Liver (tissue), 9 donors: ENCODE data around the gene KCNQ1. TPM values are rescaled to one million over a fixed set of nuclear protein-coding genes. Genes with fewer than 3 reads are reported as not detected.

Source experiments
- DNase-seq: peaks from one replicate; pipeline ENCODE4 v3.0.0-alpha.2; 2017; ENCODE audit warnings: low spot score
- H3K27ac ChIP-seq, 2 donors: one replicate each; pipeline ENCODE4 v1.7.0; 2013; ENCODE audit warnings: inconsistent platforms in 2 of 2, low read length in 2 of 2, control low read depth in 1 of 2, low read depth in 1 of 2, mild to moderate bottlenecking in 1 of 2
- H3K27me3 ChIP-seq, 4 donors: one replicate each; pipeline versions ENCODE4 v1.6.1 to v1.7.0; 2013; ENCODE audit warnings: low read length in 3 of 4, inconsistent platforms in 1 of 4, mild to moderate bottlenecking in 1 of 4, moderate library complexity in 1 of 4; ENCODE audit not compliant: control insufficient read depth in 4 of 4, insufficient read depth in 4 of 4
- H3K36me3 ChIP-seq, 4 donors: one replicate each; pipeline versions ENCODE4 v1.6.1 to v1.7.0; 2013; ENCODE audit warnings: low read length in 3 of 4, mild to moderate bottlenecking in 3 of 4, low read depth in 1 of 4, moderate library complexity in 1 of 4; ENCODE audit not compliant: control insufficient read depth in 4 of 4, insufficient read depth in 3 of 4
- H3K4me1 ChIP-seq, 4 donors: one replicate each; pipeline versions ENCODE4 v1.6.1 to v1.7.0; 2013; ENCODE audit warnings: low read length in 3 of 4, mild to moderate bottlenecking in 3 of 4, moderate library complexity in 1 of 4; ENCODE audit not compliant: control insufficient read depth in 4 of 4, insufficient read depth in 4 of 4
- H3K4me3 ChIP-seq, 3 donors: one replicate each; pipeline versions ENCODE4 v1.6.1 to v1.7.0; 2013; ENCODE audit warnings: low read length in 3 of 3, control low read depth in 1 of 3, low read depth in 1 of 3, mild to moderate bottlenecking in 1 of 3
- H3K9ac ChIP-seq, 2 donors: one replicate each; pipeline ENCODE4 v1.7.0; 2013; ENCODE audit warnings: low read length in 2 of 2, mild to moderate bottlenecking in 2 of 2, moderate library complexity in 2 of 2, control low read depth in 1 of 2, low read depth in 1 of 2
- H3K9me3 ChIP-seq, 4 donors: one replicate each; pipeline versions ENCODE4 v1.6.1 to v1.7.0; 2013; ENCODE audit warnings: low read length in 3 of 4; ENCODE audit not compliant: control insufficient read depth in 4 of 4
- FOXA1 ChIP-seq: IDR thresholded peaks from 2 replicates; pipeline ENCODE4 v1.6.1; 2016; ENCODE audit warnings: antibody characterized with exemption
- FOXA2 ChIP-seq: IDR thresholded peaks from 2 replicates; pipeline ENCODE4 v1.6.1; 2016; ENCODE audit warnings: antibody characterized with exemption
- GABPA ChIP-seq, 2 donors: IDR thresholded peaks in 1 of 2; conservative IDR thresholded peaks in 1 of 2; 2 replicates each; pipeline ENCODE4 v1.6.1; 2016; ENCODE audit warnings: antibody characterized with exemption in 2 of 2, mild to moderate bottlenecking in 1 of 2, moderate library complexity in 1 of 2
- HNF4A ChIP-seq, 2 donors: conservative IDR thresholded peaks; 2 replicates each; pipeline ENCODE4 v1.6.1; 2016; ENCODE audit warnings: antibody characterized with exemption in 2 of 2, mild to moderate bottlenecking in 2 of 2
- HNF4G ChIP-seq: IDR thresholded peaks from 2 replicates; pipeline ENCODE4 v1.6.1; 2016; ENCODE audit warnings: antibody characterized with exemption
- NR2F2 ChIP-seq: IDR thresholded peaks from 2 replicates; pipeline ENCODE4 v1.6.1; 2016; ENCODE audit warnings: antibody characterized with exemption
- RAD21 ChIP-seq, 2 donors: IDR thresholded peaks; 2 replicates each; pipeline ENCODE4 v1.6.1; 2016; ENCODE audit warnings: antibody characterized with exemption in 2 of 2, mild to moderate bottlenecking in 2 of 2
- TAF1 ChIP-seq: conservative IDR thresholded peaks from 2 replicates; pipeline ENCODE4 v1.6.1; 2016; ENCODE audit warnings: antibody characterized with exemption, mild to moderate bottlenecking
- WGBS: extraction: QIAGEN DNeasy Blood & Tissue Kit; methylation state at CpG from one replicate; pipeline ENCODE4 v1.1.7; 2013; 5-methylcytosine and 5-hydroxymethylcytosine counted together
- polyA plus RNA-seq, 2 donors: library from polyadenylated mRNA; stranded (reverse) in 1 of 2; unstranded in 1 of 2; fragments of 200-250 nt in 1 of 2; fragments of >200 nt in 1 of 2; fragmentation: Nextera tagmentation in 1 of 2; extraction: Ambion mirVana in 1 of 2; gene quantifications; one replicate each; pipeline versions ENCODE4 v1.2.1 to v1.2.3, GENCODE V29; 2013 to 2015
- total RNA-seq, 2 donors: library from RNA; depleted of rRNA; stranded (reverse); fragments of >200 nt; gene quantifications; one replicate each; pipeline ENCODE4 v1.2.3, GENCODE V29; 2014
- TF ChIP-seq, protein P1 (sequence below): IDR thresholded peaks from 2 replicates; pipeline ENCODE4 v1.6.1; 2016; ENCODE audit warnings: antibody characterized with exemption, mild to moderate bottlenecking
- TF ChIP-seq, protein P2 (sequence below): IDR thresholded peaks from 2 replicates; pipeline ENCODE4 v1.6.1; 2016; ENCODE audit warnings: antibody characterized with exemption
- TF ChIP-seq, protein P3 (sequence below): fragments of 150-350 bp; IDR thresholded peaks from 2 replicates; pipeline ENCODE4 v1.5.1; 2017; ENCODE audit warnings: improper control_type of control experiment, low read depth, low read length; ENCODE audit not compliant: missing input control
- TF ChIP-seq, protein P4 (sequence below): IDR thresholded peaks from 2 replicates; pipeline ENCODE4 v1.6.1; 2016; ENCODE audit warnings: antibody characterized with exemption
- donor health status: healthy.
- donor health status: healthy.
- donor health status: healthy.
- donor health status: healthy.
- donor health status: healthy.

The KCNQ1 gene
- total and polyA plus RNA-seq, 4 donors: 0.31 to 2.2 (median 1.5) TPM

DNA sequence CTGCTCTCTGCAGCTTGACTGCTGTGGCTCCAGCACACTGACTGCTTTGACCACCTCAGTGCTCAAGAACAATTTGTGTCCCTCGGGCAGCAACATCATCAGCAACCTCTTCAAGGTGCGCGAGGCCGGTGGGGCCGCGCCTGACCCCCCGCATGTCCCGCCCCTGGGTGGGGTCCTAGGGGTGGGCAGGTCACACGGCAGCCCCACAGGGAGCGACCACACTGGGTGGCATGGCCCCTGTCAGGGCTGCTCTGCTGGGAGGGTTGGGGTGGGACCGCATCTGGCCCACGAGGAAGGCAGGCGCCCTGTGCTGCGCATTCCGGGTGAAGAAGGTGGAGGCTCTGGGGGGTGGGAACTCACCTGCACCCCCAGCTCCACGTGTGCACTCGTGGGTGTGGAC, 49.0 kb upstream of the KCNQ1 start:
- Histone ChIP-seq H3K9ac (no peak overlapping the region), H3K9me3 (no peaks in the 10 kb centered on the region), H3K36me3 (peaks cover 14 to 56% (median 24%) of the 10 kb centered on the region in 4 donors), H3K27ac (no peak overlapping the region), H3K4me3 (no peak overlapping the region), H3K4me1 (peaks cover 1 to 69% (median 38%) of the 10 kb centered on the region in 4 donors), H3K27me3 (no peaks in the 10 kb centered on the region)
- no peak for TF ChIP-seq FOXA2
- 89% methylated on average over 17 of the region's 17 CpGs for WGBS
- no peak for DNase-seq

DNA sequence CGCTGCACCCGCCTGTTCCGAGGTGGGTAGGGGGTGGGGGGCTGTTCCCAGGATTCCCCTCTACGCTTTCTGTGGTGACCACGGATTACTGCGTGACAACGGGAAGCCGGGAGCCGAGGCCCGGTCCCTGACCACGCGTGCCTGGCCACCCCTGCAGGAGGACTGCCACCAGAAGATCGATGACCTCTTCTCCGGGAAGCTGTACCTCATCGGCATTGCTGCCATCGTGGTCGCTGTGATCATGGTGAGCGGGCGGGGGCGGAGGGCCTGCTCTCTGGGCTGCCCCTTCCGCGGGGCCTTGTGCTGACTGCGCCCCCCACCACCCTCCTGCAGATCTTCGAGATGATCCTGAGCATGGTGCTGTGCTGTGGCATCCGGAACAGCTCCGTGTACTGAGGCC, 48.3 kb upstream of the KCNQ1 start:
- no peaks in the 10 kb centered on the region for H3K9me3 ChIP-seq
- no peak for DNase-seq
- H3K27me3 ChIP-seq: no peaks in the 10 kb centered on the region
- H3K36me3 ChIP-seq: peaks cover 14 to 54% (median 21%) of the 10 kb centered on the region in 4 donors
- H3K4me1 ChIP-seq: peaks cover 3 to 74% (median 41%) of the 10 kb centered on the region in 4 donors
- no peak overlapping the region for H3K4me3 ChIP-seq
- TF ChIP-seq HNF4G: no peak
- no peak for TF ChIP-seq FOXA1
- TF ChIP-seq, protein P1, sequence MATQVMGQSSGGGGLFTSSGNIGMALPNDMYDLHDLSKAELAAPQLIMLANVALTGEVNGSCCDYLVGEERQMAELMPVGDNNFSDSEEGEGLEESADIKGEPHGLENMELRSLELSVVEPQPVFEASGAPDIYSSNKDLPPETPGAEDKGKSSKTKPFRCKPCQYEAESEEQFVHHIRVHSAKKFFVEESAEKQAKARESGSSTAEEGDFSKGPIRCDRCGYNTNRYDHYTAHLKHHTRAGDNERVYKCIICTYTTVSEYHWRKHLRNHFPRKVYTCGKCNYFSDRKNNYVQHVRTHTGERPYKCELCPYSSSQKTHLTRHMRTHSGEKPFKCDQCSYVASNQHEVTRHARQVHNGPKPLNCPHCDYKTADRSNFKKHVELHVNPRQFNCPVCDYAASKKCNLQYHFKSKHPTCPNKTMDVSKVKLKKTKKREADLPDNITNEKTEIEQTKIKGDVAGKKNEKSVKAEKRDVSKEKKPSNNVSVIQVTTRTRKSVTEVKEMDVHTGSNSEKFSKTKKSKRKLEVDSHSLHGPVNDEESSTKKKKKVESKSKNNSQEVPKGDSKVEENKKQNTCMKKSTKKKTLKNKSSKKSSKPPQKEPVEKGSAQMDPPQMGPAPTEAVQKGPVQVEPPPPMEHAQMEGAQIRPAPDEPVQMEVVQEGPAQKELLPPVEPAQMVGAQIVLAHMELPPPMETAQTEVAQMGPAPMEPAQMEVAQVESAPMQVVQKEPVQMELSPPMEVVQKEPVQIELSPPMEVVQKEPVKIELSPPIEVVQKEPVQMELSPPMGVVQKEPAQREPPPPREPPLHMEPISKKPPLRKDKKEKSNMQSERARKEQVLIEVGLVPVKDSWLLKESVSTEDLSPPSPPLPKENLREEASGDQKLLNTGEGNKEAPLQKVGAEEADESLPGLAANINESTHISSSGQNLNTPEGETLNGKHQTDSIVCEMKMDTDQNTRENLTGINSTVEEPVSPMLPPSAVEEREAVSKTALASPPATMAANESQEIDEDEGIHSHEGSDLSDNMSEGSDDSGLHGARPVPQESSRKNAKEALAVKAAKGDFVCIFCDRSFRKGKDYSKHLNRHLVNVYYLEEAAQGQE: no peak
- TF ChIP-seq, protein P2, sequence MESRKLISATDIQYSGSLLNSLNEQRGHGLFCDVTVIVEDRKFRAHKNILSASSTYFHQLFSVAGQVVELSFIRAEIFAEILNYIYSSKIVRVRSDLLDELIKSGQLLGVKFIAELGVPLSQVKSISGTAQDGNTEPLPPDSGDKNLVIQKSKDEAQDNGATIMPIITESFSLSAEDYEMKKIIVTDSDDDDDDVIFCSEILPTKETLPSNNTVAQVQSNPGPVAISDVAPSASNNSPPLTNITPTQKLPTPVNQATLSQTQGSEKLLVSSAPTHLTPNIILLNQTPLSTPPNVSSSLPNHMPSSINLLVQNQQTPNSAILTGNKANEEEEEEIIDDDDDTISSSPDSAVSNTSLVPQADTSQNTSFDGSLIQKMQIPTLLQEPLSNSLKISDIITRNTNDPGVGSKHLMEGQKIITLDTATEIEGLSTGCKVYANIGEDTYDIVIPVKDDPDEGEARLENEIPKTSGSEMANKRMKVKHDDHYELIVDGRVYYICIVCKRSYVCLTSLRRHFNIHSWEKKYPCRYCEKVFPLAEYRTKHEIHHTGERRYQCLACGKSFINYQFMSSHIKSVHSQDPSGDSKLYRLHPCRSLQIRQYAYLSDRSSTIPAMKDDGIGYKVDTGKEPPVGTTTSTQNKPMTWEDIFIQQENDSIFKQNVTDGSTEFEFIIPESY: no peak
- TF ChIP-seq, protein P3, sequence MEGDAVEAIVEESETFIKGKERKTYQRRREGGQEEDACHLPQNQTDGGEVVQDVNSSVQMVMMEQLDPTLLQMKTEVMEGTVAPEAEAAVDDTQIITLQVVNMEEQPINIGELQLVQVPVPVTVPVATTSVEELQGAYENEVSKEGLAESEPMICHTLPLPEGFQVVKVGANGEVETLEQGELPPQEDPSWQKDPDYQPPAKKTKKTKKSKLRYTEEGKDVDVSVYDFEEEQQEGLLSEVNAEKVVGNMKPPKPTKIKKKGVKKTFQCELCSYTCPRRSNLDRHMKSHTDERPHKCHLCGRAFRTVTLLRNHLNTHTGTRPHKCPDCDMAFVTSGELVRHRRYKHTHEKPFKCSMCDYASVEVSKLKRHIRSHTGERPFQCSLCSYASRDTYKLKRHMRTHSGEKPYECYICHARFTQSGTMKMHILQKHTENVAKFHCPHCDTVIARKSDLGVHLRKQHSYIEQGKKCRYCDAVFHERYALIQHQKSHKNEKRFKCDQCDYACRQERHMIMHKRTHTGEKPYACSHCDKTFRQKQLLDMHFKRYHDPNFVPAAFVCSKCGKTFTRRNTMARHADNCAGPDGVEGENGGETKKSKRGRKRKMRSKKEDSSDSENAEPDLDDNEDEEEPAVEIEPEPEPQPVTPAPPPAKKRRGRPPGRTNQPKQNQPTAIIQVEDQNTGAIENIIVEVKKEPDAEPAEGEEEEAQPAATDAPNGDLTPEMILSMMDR: no peak
- no peak for TF ChIP-seq RAD21 (IDR thresholded peaks at IDR 0.05)
- TF ChIP-seq, protein P4, sequence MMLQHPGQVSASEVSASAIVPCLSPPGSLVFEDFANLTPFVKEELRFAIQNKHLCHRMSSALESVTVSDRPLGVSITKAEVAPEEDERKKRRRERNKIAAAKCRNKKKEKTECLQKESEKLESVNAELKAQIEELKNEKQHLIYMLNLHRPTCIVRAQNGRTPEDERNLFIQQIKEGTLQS: no peak
- TF ChIP-seq HNF4A (conservative IDR thresholded peaks at IDR 0.05): no peak
- no peak for TF ChIP-seq TAF1
- no peak for TF ChIP-seq GABPA (IDR thresholded peaks at IDR 0.05 in 1 of 2, conservative IDR thresholded peaks at IDR 0.05 in 1 of 2)
- TF ChIP-seq NR2F2: no peak
- 86% methylated on average over 26 of the region's 26 CpGs for WGBS
- no peak overlapping the region for H3K27ac ChIP-seq
- no peak overlapping the region for H3K9ac ChIP-seq
